ENCODE data around the gene ELF1.
"Not testable (repeated sequence)": the region's sequence is repeated elsewhere in the genome, so short reads cannot be mapped to it uniquely, and the experiment has no call there.

Gene ELF1

GRCh38 chr13:40981361-40981760 is 37.8 kb downstream of the ELF1 start:
- H3K9me3 ChIP-seq (replicated peaks in 1 of 2; ENCODE audit: control insufficient read depth in 2 of 2, insufficient read depth in 1 of 2, low read depth in 1 of 2, low read length in 2 of 2) = no peaks in the 10 kb centered on the region
- H2BK12ac ChIP-seq (ENCODE audit: low read length) = no peak overlapping the region
- H3K18ac ChIP-seq (ENCODE audit: low read length) = no peak overlapping the region
- H3K4me3 ChIP-seq (ENCODE audit: low read length in 2 of 2) = no peak overlapping the region
- H3K14ac ChIP-seq (ENCODE audit: low read length) = no peak overlapping the region
- H2BK120ac ChIP-seq (ENCODE audit: low read depth, low read length) = no peak overlapping the region
- H2AFZ ChIP-seq (ENCODE audit: low read length) = no peak overlapping the region
- H2BK5ac ChIP-seq (ENCODE audit: low read length) = no peak overlapping the region
- H3K27ac ChIP-seq (replicated peaks; ENCODE audit: low read length) = no peak overlapping the region
- no peak overlapping the region for H2BK15ac ChIP-seq (ENCODE audit: low read length)
- no peaks in the 10 kb centered on the region for H3K36me3 ChIP-seq (replicated peaks in 1 of 2; ENCODE audit: control insufficient read depth in 2 of 2, insufficient read depth in 2 of 2, low read length in 2 of 2)
- H4K91ac ChIP-seq (ENCODE audit: low read depth, low read length, poor library complexity) = no peak overlapping the region
- DNase-seq (ENCODE audit: low spot score) = no peak
- no CpG with 5 or more reads among the region's 3 CpGs for WGBS, 2 donors (ENCODE audit: extremely low coverage in 2 of 2, insufficient read length in 2 of 2, insufficient replicate concordance in 1 of 2)
- H3K4me1 ChIP-seq (ENCODE audit: control insufficient read depth in 2 of 2, insufficient read depth in 1 of 2, low read depth in 1 of 2, low read length in 2 of 2) = no peaks in the 10 kb centered on the region
- H3K4me2 ChIP-seq (ENCODE audit: insufficient read depth, low read length, poor library complexity, severe bottlenecking) = no peak overlapping the region
- H3K4ac ChIP-seq (ENCODE audit: low read length) = no peak overlapping the region
- H3K27me3 ChIP-seq (ENCODE audit: control insufficient read depth in 3 of 3, insufficient read depth in 3 of 3, low read depth in 1 of 3, low read length in 3 of 3) = no peaks in the 10 kb centered on the region
- H2AK5ac ChIP-seq (ENCODE audit: low read depth, low read length) = no peak overlapping the region
- H3K23ac ChIP-seq (ENCODE audit: low read depth, low read length, poor library complexity) = no peak overlapping the region
- no peak overlapping the region for H3K9ac ChIP-seq (ENCODE audit: low read depth, low read length, poor library complexity)
- H3K79me1 ChIP-seq (ENCODE audit: low read depth, low read length) = no peaks in the 10 kb centered on the region
- H4K8ac ChIP-seq (ENCODE audit: low read depth, low read length) = no peak overlapping the region

- Histone ChIP-seq H3K4ac (ENCODE audit: low read length) (no peak overlapping the region), H3K36me3 (replicated peaks in 1 of 2; ENCODE audit: control insufficient read depth in 2 of 2, insufficient read depth in 2 of 2, low read length in 2 of 2) (no peaks in the 10 kb centered on the region), H2AK5ac (ENCODE audit: low read depth, low read length) (no peak overlapping the region), H3K14ac (ENCODE audit: low read length) (no peak overlapping the region), H2AFZ (ENCODE audit: low read length) (no peak overlapping the region), H3K79me1 (ENCODE audit: low read depth, low read length) (no peaks in the 10 kb centered on the region), H3K27me3 (ENCODE audit: control insufficient read depth in 3 of 3, insufficient read depth in 3 of 3, low read depth in 1 of 3, low read length in 3 of 3) (no peaks in the 10 kb centered on the region), H3K27ac (replicated peaks; ENCODE audit: low read length) (no peak overlapping the region), H3K18ac (ENCODE audit: low read length) (no peak overlapping the region), H2BK120ac (ENCODE audit: low read depth, low read length) (no peak overlapping the region), H3K4me3 (ENCODE audit: low read length in 2 of 2) (no peak overlapping the region), H4K8ac (ENCODE audit: low read depth, low read length) (no peak overlapping the region), H3K9ac (ENCODE audit: low read depth, low read length, poor library complexity) (no peak overlapping the region), H3K9me3 (replicated peaks in 1 of 2; ENCODE audit: control insufficient read depth in 2 of 2, insufficient read depth in 1 of 2, low read depth in 1 of 2, low read length in 2 of 2) (no peaks in the 10 kb centered on the region), H2BK15ac (ENCODE audit: low read length) (no peak overlapping the region), H3K23ac (ENCODE audit: low read depth, low read length, poor library complexity) (no peak overlapping the region), H2BK12ac (ENCODE audit: low read length) (no peak overlapping the region), H3K4me1 (ENCODE audit: control insufficient read depth in 2 of 2, insufficient read depth in 1 of 2, low read depth in 1 of 2, low read length in 2 of 2) (no peaks in the 10 kb centered on the region), H4K91ac (ENCODE audit: low read depth, low read length, poor library complexity) (no peak overlapping the region), H3K4me2 (ENCODE audit: insufficient read depth, low read length, poor library complexity, severe bottlenecking) (no peak overlapping the region), H2BK5ac (ENCODE audit: low read length) (no peak overlapping the region)
- DNase-seq (ENCODE audit: low spot score) = no peak
Observed at GRCh38 chr13:40980461-40980860, 38.7 kb downstream of the ELF1 start.

- Histone ChIP-seq H3K9ac (ENCODE audit: low read depth, low read length, poor library complexity) (no peak overlapping the region), H2BK12ac (ENCODE audit: low read length) (no peak overlapping the region), H3K36me3 (replicated peaks in 1 of 2; ENCODE audit: control insufficient read depth in 2 of 2, insufficient read depth in 2 of 2, low read length in 2 of 2) (no peaks in the 10 kb centered on the region), H3K4me1 (ENCODE audit: control insufficient read depth in 2 of 2, insufficient read depth in 1 of 2, low read depth in 1 of 2, low read length in 2 of 2) (no peaks in the 10 kb centered on the region), H3K4me3 (ENCODE audit: low read length in 2 of 2) (no peak overlapping the region), H3K79me1 (ENCODE audit: low read depth, low read length) (no peaks in the 10 kb centered on the region), H4K8ac (ENCODE audit: low read depth, low read length) (no peak overlapping the region), H3K18ac (ENCODE audit: low read length) (no peak overlapping the region), H3K23ac (ENCODE audit: low read depth, low read length, poor library complexity) (no peak overlapping the region), H4K91ac (ENCODE audit: low read depth, low read length, poor library complexity) (no peak overlapping the region), H2BK5ac (ENCODE audit: low read length) (no peak overlapping the region), H3K4ac (ENCODE audit: low read length) (no peak overlapping the region), H2BK120ac (ENCODE audit: low read depth, low read length) (no peak overlapping the region), H3K27me3 (ENCODE audit: control insufficient read depth in 3 of 3, insufficient read depth in 3 of 3, low read depth in 1 of 3, low read length in 3 of 3) (no peaks in the 10 kb centered on the region), H3K9me3 (replicated peaks in 1 of 2; ENCODE audit: control insufficient read depth in 2 of 2, insufficient read depth in 1 of 2, low read depth in 1 of 2, low read length in 2 of 2) (no peaks in the 10 kb centered on the region), H2AFZ (ENCODE audit: low read length) (no peak overlapping the region), H3K14ac (ENCODE audit: low read length) (no peak overlapping the region), H3K27ac (replicated peaks; ENCODE audit: low read length) (no peak overlapping the region), H2AK5ac (ENCODE audit: low read depth, low read length) (no peak overlapping the region), H3K4me2 (ENCODE audit: insufficient read depth, low read length, poor library complexity, severe bottlenecking) (no peak overlapping the region), H2BK15ac (ENCODE audit: low read length) (no peak overlapping the region)
- WGBS, 2 donors (ENCODE audit: extremely low coverage in 2 of 2, insufficient read length in 2 of 2, insufficient replicate concordance in 1 of 2) = no CpG with 5 or more reads among the region's 3 CpGs
- no peak for DNase-seq (ENCODE audit: low spot score)
Observed at GRCh38 chr13:40979232-40979631, 39.9 kb downstream of the ELF1 start.

- not testable (repeated sequence) for H2AK5ac ChIP-seq (ENCODE audit: low read depth, low read length); H3K4ac ChIP-seq (ENCODE audit: low read length); H3K9ac ChIP-seq (ENCODE audit: low read depth, low read length, poor library complexity); H3K36me3 ChIP-seq (replicated peaks in 1 of 2; ENCODE audit: control insufficient read depth in 2 of 2, insufficient read depth in 2 of 2, low read length in 2 of 2); H3K14ac ChIP-seq (ENCODE audit: low read length); H3K18ac ChIP-seq (ENCODE audit: low read length); H4K8ac ChIP-seq (ENCODE audit: low read depth, low read length); H3K27ac ChIP-seq (replicated peaks; ENCODE audit: low read length); H4K91ac ChIP-seq (ENCODE audit: low read depth, low read length, poor library complexity); H2BK12ac ChIP-seq (ENCODE audit: low read length); DNase-seq (ENCODE audit: low spot score); H3K27me3 ChIP-seq (ENCODE audit: control insufficient read depth in 3 of 3, insufficient read depth in 3 of 3, low read depth in 1 of 3, low read length in 3 of 3); H2BK120ac ChIP-seq (ENCODE audit: low read depth, low read length); H2BK15ac ChIP-seq (ENCODE audit: low read length); H3K79me1 ChIP-seq (ENCODE audit: low read depth, low read length); H3K23ac ChIP-seq (ENCODE audit: low read depth, low read length, poor library complexity); H3K4me1 ChIP-seq (ENCODE audit: control insufficient read depth in 2 of 2, insufficient read depth in 1 of 2, low read depth in 1 of 2, low read length in 2 of 2); H3K4me3 ChIP-seq (ENCODE audit: low read length in 2 of 2); H2AFZ ChIP-seq (ENCODE audit: low read length); H2BK5ac ChIP-seq (ENCODE audit: low read length); H3K4me2 ChIP-seq (ENCODE audit: insufficient read depth, low read length, poor library complexity, severe bottlenecking); H3K9me3 ChIP-seq (replicated peaks in 1 of 2; ENCODE audit: control insufficient read depth in 2 of 2, insufficient read depth in 1 of 2, low read depth in 1 of 2, low read length in 2 of 2)
- WGBS, 2 donors (ENCODE audit: extremely low coverage in 2 of 2, insufficient read length in 2 of 2, insufficient replicate concordance in 1 of 2) = no CpG with 5 or more reads among the region's 6 CpGs
Observed at GRCh38 chr13:40978109-40978508, 41.0 kb downstream of the ELF1 start.

Data from neuronal stem cell (in vitro differentiated cells).